Esophagus muscularis mucosa (tissue), 4 donors: ENCODE results near the gene SLC5A1.

Source experiments
- EP300 ChIP-seq: sonication (generic); formaldehyde crosslinking; IDR thresholded peaks from one replicate; pipeline ENCODE4 v1.6.1; 2017; ENCODE audit warnings: antibody characterized with exemption
- POLR2A ChIP-seq: fragments of 450-650 bp; IDR thresholded peaks from one replicate; pipeline ENCODE4 v1.6.1; 2017; ENCODE audit warnings: antibody characterized with exemption, moderate library complexity, mild to moderate bottlenecking, low read depth
- POLR2AphosphoS5 ChIP-seq, 2 donors: sonication (generic); formaldehyde crosslinking; IDR thresholded peaks; one replicate each; pipeline ENCODE4 v1.6.1; 2017; ENCODE audit warnings: antibody characterized with exemption in 2 of 2
- TF ChIP-seq, protein P1 (sequence below), 3 experiments: fragments of 200-600 bp in 2 of 3; fragments of 450-650 bp in 1 of 3; sonication (generic) in 2 of 3; IDR thresholded peaks; one replicate each; pipeline ENCODE4 v1.5.1; 2017 to 2019; ENCODE audit warnings: antibody characterized with exemption in 3 of 3, mild to moderate bottlenecking in 2 of 3, moderate library complexity in 1 of 3

GRCh38 chr22:32059426-32059825, 16.4 kb downstream of the SLC5A1 start:
- TF ChIP-seq, protein P1, sequence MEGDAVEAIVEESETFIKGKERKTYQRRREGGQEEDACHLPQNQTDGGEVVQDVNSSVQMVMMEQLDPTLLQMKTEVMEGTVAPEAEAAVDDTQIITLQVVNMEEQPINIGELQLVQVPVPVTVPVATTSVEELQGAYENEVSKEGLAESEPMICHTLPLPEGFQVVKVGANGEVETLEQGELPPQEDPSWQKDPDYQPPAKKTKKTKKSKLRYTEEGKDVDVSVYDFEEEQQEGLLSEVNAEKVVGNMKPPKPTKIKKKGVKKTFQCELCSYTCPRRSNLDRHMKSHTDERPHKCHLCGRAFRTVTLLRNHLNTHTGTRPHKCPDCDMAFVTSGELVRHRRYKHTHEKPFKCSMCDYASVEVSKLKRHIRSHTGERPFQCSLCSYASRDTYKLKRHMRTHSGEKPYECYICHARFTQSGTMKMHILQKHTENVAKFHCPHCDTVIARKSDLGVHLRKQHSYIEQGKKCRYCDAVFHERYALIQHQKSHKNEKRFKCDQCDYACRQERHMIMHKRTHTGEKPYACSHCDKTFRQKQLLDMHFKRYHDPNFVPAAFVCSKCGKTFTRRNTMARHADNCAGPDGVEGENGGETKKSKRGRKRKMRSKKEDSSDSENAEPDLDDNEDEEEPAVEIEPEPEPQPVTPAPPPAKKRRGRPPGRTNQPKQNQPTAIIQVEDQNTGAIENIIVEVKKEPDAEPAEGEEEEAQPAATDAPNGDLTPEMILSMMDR (IDR thresholded peaks at IDR 0.05), result no peak
- TF ChIP-seq POLR2A, result no peak
- TF ChIP-seq POLR2AphosphoS5 (IDR thresholded peaks at IDR 0.05), result no peak
- no peak for TF ChIP-seq EP300
